ENCODE results near the gene REELD1.

Gene REELD1

GRCh38 chr4:146229406-146229805 lies 15.1 kb downstream of the REELD1 start:
- no peak for DNase-seq

DNA sequence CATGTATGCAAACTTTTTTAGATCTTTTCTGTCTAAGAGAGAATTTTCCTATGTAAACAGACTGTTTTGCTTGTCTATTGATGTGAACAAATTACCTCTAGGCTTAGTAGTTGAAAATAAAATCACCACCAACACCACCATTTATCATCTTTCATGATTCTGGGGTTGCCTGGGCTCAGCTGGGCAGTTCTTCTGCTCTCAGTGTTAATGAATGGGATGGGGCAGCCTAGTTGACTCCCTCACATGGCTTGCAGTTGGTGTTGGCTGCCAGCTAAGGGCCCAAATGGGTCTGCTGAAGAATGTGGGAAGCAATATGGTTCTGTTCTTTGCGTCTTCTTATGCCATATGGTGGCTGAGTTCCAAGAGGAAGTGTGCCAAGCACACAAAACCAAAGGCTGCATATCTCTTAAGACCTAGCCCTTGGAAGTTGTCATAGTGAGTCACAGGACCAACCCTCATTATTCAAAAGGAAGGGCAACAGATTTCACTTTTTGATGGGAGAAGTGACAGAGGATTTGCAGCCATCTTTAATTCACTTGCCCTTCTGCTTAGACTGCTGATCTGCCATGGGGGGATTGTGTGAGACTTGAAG lies 17.9 kb downstream of the REELD1 start:
- no peak for DNase-seq

DNA sequence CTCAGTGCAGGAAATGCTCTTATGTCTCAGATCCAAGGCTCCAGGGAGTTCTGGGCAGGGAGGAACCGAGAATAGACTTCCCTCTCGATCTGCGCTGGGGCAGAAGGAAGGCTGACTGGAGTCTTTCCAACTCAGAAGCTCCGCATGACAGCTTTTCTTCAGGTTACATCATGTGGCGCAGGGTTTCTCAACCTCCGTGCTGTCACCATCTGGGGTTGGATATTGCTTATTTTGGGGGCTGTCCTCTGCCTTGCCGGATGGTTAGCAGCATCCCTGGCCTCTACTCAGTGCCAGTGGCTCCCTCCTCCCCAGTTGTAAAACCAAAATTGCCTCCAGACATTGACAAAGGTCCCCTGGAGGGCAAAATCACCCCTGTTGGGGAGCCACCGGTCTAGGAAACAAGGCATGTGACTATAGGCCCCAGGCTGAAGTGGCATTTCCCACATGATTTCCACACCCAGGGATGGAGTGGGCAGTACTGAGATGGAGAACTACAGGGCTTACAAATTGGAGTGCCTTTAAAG lies 21.4 kb downstream of the REELD1 start:
- DNase-seq: peak; percentile 29

DNA sequence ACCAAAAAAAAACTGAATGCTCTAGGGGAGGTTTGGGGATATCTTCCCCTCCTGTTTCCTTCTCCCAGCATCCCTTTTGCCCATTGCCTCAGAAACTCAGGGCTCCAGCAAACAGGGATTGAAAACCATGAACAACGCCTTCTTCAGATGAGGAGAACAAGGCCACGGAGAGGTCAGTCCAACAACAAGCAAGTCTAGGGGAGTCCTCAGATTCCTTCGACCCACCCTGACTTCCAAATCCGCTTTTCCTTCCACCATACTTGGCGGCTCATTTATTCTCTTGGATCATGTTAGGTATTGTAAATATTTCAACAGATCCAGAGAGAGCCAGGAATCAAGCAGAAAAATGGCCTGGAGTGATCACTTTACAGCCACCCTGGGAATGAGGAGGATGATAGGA lies 21.9 kb downstream of the REELD1 start:
- DNase-seq: no peak

GRCh38 chr4:146237092-146237491 lies 22.8 kb downstream of the REELD1 start:
- DNase-seq: no peak

GRCh38 chr4:146238107-146238506 lies 23.8 kb downstream of the REELD1 start:
- DNase-seq: no peak

DNA sequence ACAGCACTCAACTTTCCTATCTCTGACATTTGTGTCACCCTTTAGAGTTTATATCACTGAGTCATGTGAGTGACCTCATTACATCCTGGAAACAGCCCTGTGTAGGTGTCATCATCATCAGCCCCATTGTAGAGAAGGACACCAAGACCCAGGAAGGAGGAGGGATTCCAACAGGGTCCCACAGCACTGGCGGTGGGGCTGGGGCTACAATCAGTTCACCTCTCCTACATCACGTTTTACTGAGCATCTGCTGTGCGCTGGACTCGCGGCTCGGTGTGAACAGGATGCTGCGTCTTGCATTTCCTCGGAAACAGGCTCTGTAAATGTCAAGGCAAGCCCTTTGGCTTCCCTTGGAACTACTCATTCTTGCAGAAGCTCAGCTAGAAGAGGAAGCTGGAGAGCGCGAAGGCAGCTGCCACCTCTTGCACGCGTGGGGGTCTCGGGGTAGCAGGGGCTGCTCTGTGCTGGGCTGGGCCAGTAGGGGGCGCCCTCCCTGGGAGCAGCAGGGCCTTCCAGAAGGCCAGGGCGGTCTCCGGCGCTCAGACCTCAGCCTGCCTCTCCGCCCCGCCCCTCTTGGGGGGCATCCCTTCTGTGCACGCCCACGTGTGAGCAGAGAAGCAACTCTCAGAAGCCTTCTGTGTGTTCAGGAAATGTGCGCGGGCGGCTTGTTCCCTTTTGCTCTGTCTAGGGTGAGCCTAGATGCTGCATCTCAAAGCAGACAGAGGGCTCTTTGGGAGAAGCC lies 29.0 kb downstream of the REELD1 start:
- DNase-seq: peak; percentile 23

- no peak for DNase-seq
These were observed 29.5 kb downstream of the REELD1 start for GRCh38 chr4:146243883-146244277.

DNA sequence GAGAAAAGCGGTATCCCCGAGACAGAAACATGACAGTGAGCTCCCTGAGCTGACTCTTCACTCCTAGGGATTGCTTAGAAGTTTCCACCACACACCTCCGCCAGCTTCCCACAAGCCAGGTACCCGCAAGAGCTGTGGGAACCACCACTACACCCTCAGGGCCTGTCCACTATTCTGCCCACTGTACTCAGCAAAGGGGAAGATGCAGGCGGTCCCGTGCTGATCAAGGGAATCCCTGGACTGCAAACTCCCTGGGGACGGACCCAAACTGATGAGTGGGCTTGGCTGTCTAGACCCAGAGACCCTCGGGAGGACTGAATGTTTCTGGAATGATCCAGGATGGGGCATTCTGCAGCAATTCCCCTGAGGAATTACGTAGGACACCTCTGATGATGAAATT lies 30.2 kb downstream of the REELD1 start:
- DNase-seq: no peak

- no peak for DNase-seq
These were observed 30.9 kb downstream of the REELD1 start for GRCh38 chr4:146245246-146245645.

- DNase-seq: no peak
These were observed 31.5 kb downstream of the REELD1 start for GRCh38 chr4:146245850-146246249.

- no peak for DNase-seq
These were observed 32.0 kb downstream of the REELD1 start for GRCh38 chr4:146246381-146246780.

- no peak for DNase-seq
These were observed 33.0 kb downstream of the REELD1 start for GRCh38 chr4:146247356-146247755.

- DNase-seq: no peak
These were observed 38.8 kb downstream of the REELD1 start for GRCh38 chr4:146252969-146253611.

DNA sequence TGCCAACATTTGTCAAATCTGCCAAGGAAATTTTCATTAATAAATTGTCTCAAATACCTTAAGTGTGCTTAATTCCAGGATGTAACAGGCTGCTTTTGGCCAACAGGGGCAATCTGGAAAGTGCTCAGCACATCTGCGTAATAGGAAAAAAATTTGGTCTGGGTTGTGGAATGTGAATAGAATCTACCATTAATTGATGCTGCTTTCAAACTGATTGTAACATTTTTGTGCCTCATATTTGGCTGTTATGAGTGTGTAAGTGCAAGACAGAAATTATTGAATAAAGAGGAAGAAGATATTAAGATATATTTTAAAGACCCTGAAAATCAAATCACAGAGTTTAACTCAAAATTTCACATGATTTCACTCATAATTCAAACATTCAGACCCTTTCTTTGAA lies 41.1 kb downstream of the REELD1 start:
- no peak for DNase-seq

DNA sequence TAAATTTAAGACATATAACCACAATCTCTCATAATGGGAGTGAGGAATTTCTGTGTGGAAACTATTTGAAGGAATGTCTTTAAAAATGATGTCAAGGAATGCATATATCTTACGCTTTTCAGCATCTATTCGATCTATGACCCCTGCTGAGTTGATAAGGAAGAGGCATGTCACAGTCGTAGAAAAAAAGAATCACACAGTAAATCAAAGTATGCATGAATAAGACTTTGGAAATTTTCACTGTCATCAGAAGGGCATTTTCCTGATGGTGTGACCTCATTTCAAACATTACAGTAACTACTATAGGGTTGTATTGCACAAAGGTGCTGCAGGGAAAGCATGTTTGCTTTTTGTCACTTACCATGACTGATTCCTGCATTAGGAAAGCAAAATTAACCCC lies 41.5 kb downstream of the REELD1 start:
- no peak for DNase-seq

- no peak for DNase-seq
These were observed 42.0 kb downstream of the REELD1 start for GRCh38 chr4:146256328-146256727.

DNA sequence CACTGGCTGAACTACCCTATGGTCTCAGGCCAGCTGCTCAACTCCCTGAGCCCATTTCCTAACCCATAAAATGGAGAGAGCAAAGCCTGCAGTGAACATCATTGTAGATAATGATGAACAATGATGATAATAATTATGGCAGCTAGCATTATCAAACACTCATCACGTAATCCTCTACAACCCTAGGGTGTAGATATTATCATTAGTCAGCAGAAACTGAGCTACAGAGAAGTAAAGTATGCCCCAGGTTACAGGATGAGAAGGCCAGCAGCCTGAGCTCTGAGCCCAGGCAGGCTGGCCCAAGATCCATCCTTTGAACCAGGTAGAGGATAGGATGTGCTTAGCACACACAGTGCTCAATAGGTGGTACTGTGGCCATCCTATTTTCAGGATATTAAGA lies 43.2 kb downstream of the REELD1 start:
- DNase-seq: no peak

- no peak for DNase-seq
These were observed 46.2 kb downstream of the REELD1 start for GRCh38 chr4:146260521-146260920.

GRCh38 chr4:146261041-146261440 lies 46.7 kb downstream of the REELD1 start:
- no peak for DNase-seq

- no peak for DNase-seq
These were observed 49.5 kb downstream of the REELD1 start for GRCh38 chr4:146263793-146264192.

DNA sequence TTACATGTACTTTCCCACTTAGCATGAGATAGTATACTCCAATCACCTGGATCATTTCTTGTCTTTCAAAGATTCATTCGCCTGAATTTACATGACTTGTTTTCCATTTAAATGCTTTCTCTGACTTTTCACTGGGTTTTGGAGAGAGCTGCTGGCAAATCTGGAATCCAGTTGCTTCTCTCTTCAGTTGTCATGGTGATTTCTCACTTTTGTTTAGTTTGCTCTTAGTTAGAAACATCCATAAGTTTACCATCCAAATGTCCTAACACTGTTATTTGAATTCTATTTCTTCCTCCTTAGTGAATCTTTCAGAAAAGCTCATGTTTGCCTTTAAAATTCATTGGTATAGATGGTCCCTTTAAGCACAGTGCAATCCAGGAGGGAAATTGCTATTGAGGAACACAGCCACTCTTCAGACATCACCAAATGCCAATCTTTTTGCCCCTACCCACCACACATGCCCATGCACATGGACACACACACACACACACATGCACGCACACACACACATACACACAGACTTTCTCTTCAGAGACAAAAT lies 51.7 kb downstream of the REELD1 start:
- no peak for DNase-seq

- DNase-seq: no peak
These were observed 53.5 kb downstream of the REELD1 start for GRCh38 chr4:146267826-146268225.

- no peak for DNase-seq
These were observed 54.9 kb downstream of the REELD1 start for GRCh38 chr4:146269228-146269653.

Measured in CD4-positive, alpha-beta T cell treated with Interleukin-15 for 1 hour (primary cell).